SK-N-SH (cell line): ENCODE data around the gene SPRYD4. TPM values are rescaled to one million over a fixed set of nuclear protein-coding genes. Genes with fewer than 3 reads are reported as not detected.

Experiments used
- CTCF ChIA-PET: fragments of 300-600, 350-600 bp; formaldehyde crosslinking; extraction: SDS; loops from one replicate; lab custom pipeline; 2021; lab: Yijun Ruan, JAX
- POLR2A ChIA-PET: fragments of 350-600 bp; sonication (Branson Sonifier 250); formaldehyde crosslinking; extraction: SDS; loops from one replicate; lab custom pipeline; 2020; ENCODE audit warnings: antibody characterized with exemption, inconsistent platforms; lab: Yijun Ruan, JAX
- DNase-seq: peaks from one replicate; pipeline ENCODE4 v3.0.0; 2012
- H2AFZ ChIP-seq: fragments of 200-600 bp; sonication (generic); 2 replicates; pipeline ENCODE4 v1.8.1; 2016; ENCODE audit warnings: antibody characterized with exemption, mild to moderate bottlenecking, low read depth
- H3F3A ChIP-seq: fragments of 200-600 bp; sonication (generic); replicated peaks from 2 replicates; pipeline ENCODE3; 2016; ENCODE audit warnings: antibody characterized with exemption, mild to moderate bottlenecking; ENCODE audit not compliant: insufficient read depth
- H3K27ac ChIP-seq, 2 experiments: fragments of 200-500 bp in 1 of 2; fragments of 200-600 bp in 1 of 2; sonication (Bioruptor generic) in 1 of 2; sonication (generic), shearing (Covaris generic) in 1 of 2; 2 replicates each; pipeline versions ENCODE4 v1.5.1 to v1.6.1; 2014 to 2016; ENCODE audit warnings: low read depth in 2 of 2, inconsistent platforms in 1 of 2, low read length in 1 of 2, mild to moderate bottlenecking in 1 of 2, mixed read lengths in 1 of 2
- H3K27me3 ChIP-seq: fragments of 200-600 bp; sonication (generic), shearing (Covaris generic); 2 replicates; pipeline ENCODE4 v1.6.1; 2016; ENCODE audit warnings: mixed run types; ENCODE audit not compliant: insufficient read depth
- H3K36me3 ChIP-seq, 2 experiments: fragments of 200-500 bp in 1 of 2; fragments of 200-600 bp in 1 of 2; sonication (Bioruptor generic) in 1 of 2; sonication (generic) in 1 of 2; replicated peaks in 1 of 2; 2 replicates each; pipeline versions ENCODE3 to v1.5.1; 2014 to 2016; ENCODE audit warnings: low read length in 1 of 2, mild to moderate bottlenecking in 1 of 2; ENCODE audit not compliant: insufficient read depth in 2 of 2, control insufficient read depth in 1 of 2
- H3K4me1 ChIP-seq, 2 experiments: fragments of 200-500 bp in 1 of 2; fragments of 200-600 bp in 1 of 2; sonication (Bioruptor generic) in 1 of 2; sonication (generic), shearing (Covaris generic) in 1 of 2; 2 replicates each; pipeline versions ENCODE4 v1.5.1 to v1.6.1; 2014 to 2016; ENCODE audit warnings: low read depth in 1 of 2, low read length in 1 of 2, mixed run types in 1 of 2; ENCODE audit not compliant: insufficient read depth in 2 of 2, control insufficient read depth in 1 of 2
- H3K4me2 ChIP-seq: fragments of 200-600 bp; sonication (generic), shearing (Covaris generic); 2 replicates; pipeline ENCODE4 v1.6.1; 2017; ENCODE audit warnings: mixed run types
- H3K4me3 ChIP-seq, 2 experiments: fragments of 200-500 bp in 1 of 2; fragments of 200-600 bp in 1 of 2; sonication (Bioruptor generic) in 1 of 2; sonication (generic), shearing (Covaris generic) in 1 of 2; 2 replicates each; pipeline versions ENCODE4 v1.5.1 to v1.8.1; 2014 to 2016; ENCODE audit warnings: low read depth in 2 of 2, inconsistent platforms in 1 of 2, low read length in 1 of 2, mild to moderate bottlenecking in 1 of 2, mixed read lengths in 1 of 2, moderate library complexity in 1 of 2
- H3K79me2 ChIP-seq: fragments of 200-600 bp; sonication (generic); 2 replicates; pipeline ENCODE4 v1.8.1; 2017; ENCODE audit warnings: mild to moderate bottlenecking; ENCODE audit not compliant: insufficient read depth
- H3K9ac ChIP-seq: fragments of 200-600 bp; sonication (generic); 2 replicates; pipeline ENCODE4 v1.6.1; 2017; ENCODE audit warnings: mixed run types
- H3K9me2 ChIP-seq: fragments of 200-600 bp; sonication (generic); 2 replicates; pipeline ENCODE4 v1.6.1; 2017; ENCODE audit warnings: mixed run types
- H3K9me3 ChIP-seq: fragments of 200-600 bp; sonication (generic); 2 replicates; pipeline ENCODE4 v1.6.1; 2017; ENCODE audit warnings: mixed run types, mild to moderate bottlenecking, moderate library complexity
- H4K20me1 ChIP-seq: fragments of 200-600 bp; sonication (generic); 2 replicates; pipeline ENCODE4 v1.6.1; 2017; ENCODE audit warnings: mild to moderate bottlenecking, mixed run types; ENCODE audit not compliant: insufficient read depth
- CHD2 ChIP-seq: fragments of 150-350 bp; IDR thresholded peaks from 2 replicates; pipeline ENCODE4 v1.6.1; 2018; ENCODE audit warnings: low read length; ENCODE audit not compliant: partially characterized antibody
- EZH2phosphoT487 ChIP-seq: fragments of 200-600 bp; sonication (generic); IDR thresholded peaks from 2 replicates; pipeline ENCODE4 v1.6.1; 2017; ENCODE audit warnings: low read depth, mixed run types, mild to moderate bottlenecking, antibody characterized with exemption, moderate library complexity, borderline replicate concordance
- GATA2 ChIP-seq: sonication (generic); formaldehyde crosslinking; IDR thresholded peaks from 2 replicates; pipeline ENCODE4 v1.5.0; 2020; ENCODE audit warnings: mild to moderate bottlenecking, missing genetic modification reagents
- JUND ChIP-seq: IDR thresholded peaks from 2 replicates; pipeline ENCODE4 v1.4.0; 2012
- MEF2A ChIP-seq: IDR thresholded peaks from 2 replicates; pipeline ENCODE4 v1.4.0; 2012; ENCODE audit warnings: low read depth, borderline replicate concordance
- MXI1 ChIP-seq: IDR thresholded peaks from 2 replicates; pipeline ENCODE4 v1.6.1; 2012; ENCODE audit warnings: mild to moderate bottlenecking, low read depth, low read length, improper control_type of control experiment
- NRF1 ChIP-seq: IDR thresholded peaks from 2 replicates; pipeline ENCODE4 v1.6.1; 2012; ENCODE audit warnings: low read depth, mild to moderate bottlenecking, low read length
- RCOR1 ChIP-seq: fragments of 150-350 bp; IDR thresholded peaks from 2 replicates; pipeline ENCODE4 v1.6.1; 2017; ENCODE audit warnings: antibody characterized with exemption, low read length
- SIN3A ChIP-seq: IDR thresholded peaks from 2 replicates; pipeline ENCODE4 v1.6.1; 2012; ENCODE audit warnings: low read depth, mild to moderate bottlenecking, low read length, moderate library complexity, borderline replicate concordance
- TAF1 ChIP-seq: IDR thresholded peaks from 2 replicates; pipeline ENCODE4 v1.6.1; 2012; ENCODE audit warnings: low read depth, mild to moderate bottlenecking, low read length, moderate library complexity, borderline replicate concordance
- YY1 ChIP-seq: IDR thresholded peaks from 2 replicates; pipeline ENCODE4 v1.4.0; 2012; ENCODE audit warnings: low read depth, mild to moderate bottlenecking
- WGBS: methylation state at CpG from one replicate; pipeline ENCODE4 v1.1.6; 2017; ENCODE audit warnings: low lambda C conversion rate; 5-methylcytosine and 5-hydroxymethylcytosine counted together
- polyA plus RNA-seq, 3 experiments: library from polyadenylated mRNA; depleted of rRNA; stranded (reverse); fragments of >200 nt; gene quantifications; 2 replicates each; pipeline ENCODE4 v1.2.3, GENCODE V29; 2012
- TF ChIP-seq, protein P1 (sequence below): fragments of 200-600 bp; sonication (generic); IDR thresholded peaks from 2 replicates; pipeline ENCODE4 v1.6.1; 2017; ENCODE audit warnings: antibody characterized with exemption, mild to moderate bottlenecking, moderate library complexity
- TF ChIP-seq, protein P2 (sequence below): fragments of 150-350 bp; IDR thresholded peaks from 2 replicates; pipeline ENCODE4 v1.6.1; 2016; ENCODE audit warnings: mild to moderate bottlenecking, low read depth, low read length
- TF ChIP-seq, protein P3 (sequence below): fragments of 150-350 bp; IDR thresholded peaks from 2 replicates; pipeline ENCODE4 v1.6.1; 2017; ENCODE audit warnings: antibody characterized with exemption, low read length, low read depth, borderline replicate concordance

Gene SPRYD4
- polyA plus RNA-seq, 1 of the 3 experiments (the other 2 are of a cell fraction) = 2.6 TPM

DNA sequence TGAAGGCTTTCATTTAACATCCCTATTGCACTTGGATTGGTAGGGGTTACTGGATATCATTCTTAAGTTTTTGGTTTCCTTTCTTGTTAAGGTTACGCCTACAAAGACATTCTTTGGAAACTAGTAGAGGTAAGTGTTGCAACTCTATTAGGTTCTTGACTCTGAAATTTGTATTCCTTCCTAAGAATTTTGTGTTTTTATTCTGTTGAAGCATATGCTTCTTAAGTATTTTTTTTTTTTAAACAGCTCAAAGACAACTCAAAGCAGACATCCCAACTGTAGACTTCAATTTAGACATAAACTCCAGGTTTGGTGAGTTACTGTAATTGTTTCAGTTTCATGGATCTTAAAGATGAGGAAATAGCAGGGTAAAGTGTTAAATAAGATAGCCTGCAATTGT is 52.1 kb downstream of the SPRYD4 start:
- Histone ChIP-seq H3K4me3 (no peak overlapping the region), H3K4me1 (no peaks in the 10 kb centered on the region; a peak in 1 of 4 replicates), H3K9me3 (no peaks in the 10 kb centered on the region), H4K20me1 (no peaks in the 10 kb centered on the region), H2AFZ (peak overlapping the region; percentile 74), H3K27ac (peak overlapping the region in 1 of 2 experiments; percentile 93; a peak in 1 of 4 replicates), H3K27me3 (no peaks in the 10 kb centered on the region), H3K79me2 (peaks cover 37% of the 10 kb centered on the region), H3K9ac (no peak overlapping the region), H3K36me3 (no peaks in the 10 kb centered on the region), H3K9me2 (no peaks in the 10 kb centered on the region), H3K4me2 (no peak overlapping the region), H3F3A (peaks cover 31% of the 10 kb centered on the region)
- ChIA-PET CTCF (interaction anchor here (0.6 to 3.5 kb wide), 8 partner anchors 9 to 751 kb away, joined by 3 to 18 read pairs (median 3); no protein-coding TSS in a partner anchor), POLR2A (no interaction called here)
- no peak for DNase-seq
- TF ChIP-seq SIN3A (no peak), EZH2phosphoT487 (no peak), YY1 (no peak), TAF1 (no peak), GATA2 (CRISPR knock-in tag) (no peak), CHD2 (no peak), RCOR1 (no peak), MEF2A (no peak)
- TF ChIP-seq, protein P1, sequence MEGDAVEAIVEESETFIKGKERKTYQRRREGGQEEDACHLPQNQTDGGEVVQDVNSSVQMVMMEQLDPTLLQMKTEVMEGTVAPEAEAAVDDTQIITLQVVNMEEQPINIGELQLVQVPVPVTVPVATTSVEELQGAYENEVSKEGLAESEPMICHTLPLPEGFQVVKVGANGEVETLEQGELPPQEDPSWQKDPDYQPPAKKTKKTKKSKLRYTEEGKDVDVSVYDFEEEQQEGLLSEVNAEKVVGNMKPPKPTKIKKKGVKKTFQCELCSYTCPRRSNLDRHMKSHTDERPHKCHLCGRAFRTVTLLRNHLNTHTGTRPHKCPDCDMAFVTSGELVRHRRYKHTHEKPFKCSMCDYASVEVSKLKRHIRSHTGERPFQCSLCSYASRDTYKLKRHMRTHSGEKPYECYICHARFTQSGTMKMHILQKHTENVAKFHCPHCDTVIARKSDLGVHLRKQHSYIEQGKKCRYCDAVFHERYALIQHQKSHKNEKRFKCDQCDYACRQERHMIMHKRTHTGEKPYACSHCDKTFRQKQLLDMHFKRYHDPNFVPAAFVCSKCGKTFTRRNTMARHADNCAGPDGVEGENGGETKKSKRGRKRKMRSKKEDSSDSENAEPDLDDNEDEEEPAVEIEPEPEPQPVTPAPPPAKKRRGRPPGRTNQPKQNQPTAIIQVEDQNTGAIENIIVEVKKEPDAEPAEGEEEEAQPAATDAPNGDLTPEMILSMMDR = no peak
- TF ChIP-seq, protein P2, sequence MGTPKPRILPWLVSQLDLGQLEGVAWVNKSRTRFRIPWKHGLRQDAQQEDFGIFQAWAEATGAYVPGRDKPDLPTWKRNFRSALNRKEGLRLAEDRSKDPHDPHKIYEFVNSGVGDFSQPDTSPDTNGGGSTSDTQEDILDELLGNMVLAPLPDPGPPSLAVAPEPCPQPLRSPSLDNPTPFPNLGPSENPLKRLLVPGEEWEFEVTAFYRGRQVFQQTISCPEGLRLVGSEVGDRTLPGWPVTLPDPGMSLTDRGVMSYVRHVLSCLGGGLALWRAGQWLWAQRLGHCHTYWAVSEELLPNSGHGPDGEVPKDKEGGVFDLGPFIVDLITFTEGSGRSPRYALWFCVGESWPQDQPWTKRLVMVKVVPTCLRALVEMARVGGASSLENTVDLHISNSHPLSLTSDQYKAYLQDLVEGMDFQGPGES = no peak
- TF ChIP-seq, protein P3, sequence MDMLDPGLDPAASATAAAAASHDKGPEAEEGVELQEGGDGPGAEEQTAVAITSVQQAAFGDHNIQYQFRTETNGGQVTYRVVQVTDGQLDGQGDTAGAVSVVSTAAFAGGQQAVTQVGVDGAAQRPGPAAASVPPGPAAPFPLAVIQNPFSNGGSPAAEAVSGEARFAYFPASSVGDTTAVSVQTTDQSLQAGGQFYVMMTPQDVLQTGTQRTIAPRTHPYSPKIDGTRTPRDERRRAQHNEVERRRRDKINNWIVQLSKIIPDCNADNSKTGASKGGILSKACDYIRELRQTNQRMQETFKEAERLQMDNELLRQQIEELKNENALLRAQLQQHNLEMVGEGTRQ = no peak
- WGBS = 87% methylated on average over 1 of the region's 1 CpG

DNA sequence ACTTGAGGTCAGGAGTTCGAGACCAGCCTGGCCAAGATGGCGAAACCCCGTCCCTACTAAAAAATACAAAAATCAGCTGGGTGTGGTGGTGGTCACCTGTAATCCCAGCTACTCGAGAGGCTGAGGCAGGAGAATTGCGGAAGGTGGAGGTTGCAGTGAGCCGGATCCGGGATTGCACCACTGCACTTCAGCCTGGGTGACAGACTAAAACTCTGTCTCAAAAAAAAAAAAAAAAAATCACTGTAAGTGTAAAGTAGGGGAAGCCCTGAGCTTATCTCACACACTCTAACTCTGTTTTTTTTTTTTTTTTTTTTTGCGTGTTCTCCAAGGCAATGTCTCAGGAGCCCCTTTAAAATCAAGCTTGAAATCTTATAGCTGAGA is 52.8 kb downstream of the SPRYD4 start:
- peak overlapping the region; percentile 62 to 73 for H3K4me3 ChIP-seq
- WGBS = 63% methylated on average over 8 of the region's 8 CpGs
- ChIA-PET CTCF (interaction anchor here (0.7 to 5.1 kb wide), 8 partner anchors 7 to 366 kb away, joined by 3 to 29 read pairs (median 4); partner anchors contain the start of gene ATP5F1B), POLR2A (interaction anchor here (0.6 to 1.3 kb wide), 2 partner anchors 115 to 139 kb away, joined by 3 to 5 read pairs; no protein-coding TSS in a partner anchor)
- H3K9me2 ChIP-seq = no peaks in the 10 kb centered on the region
- H3K4me1 ChIP-seq = no peaks in the 10 kb centered on the region; a peak in 1 of 4 replicates
- peak overlapping the region; percentile 79 for H3K4me2 ChIP-seq
- peak overlapping the region; percentile 87; the same call in 1 of the 2 replicates for H3K9ac ChIP-seq
- H3F3A ChIP-seq = peaks cover 30% of the 10 kb centered on the region
- H4K20me1 ChIP-seq = no peaks in the 10 kb centered on the region
- no peaks in the 10 kb centered on the region for H3K9me3 ChIP-seq
- peak overlapping the region; percentile 66 to 93 for H3K27ac ChIP-seq
- H2AFZ ChIP-seq = peak overlapping the region; percentile 74
- TF ChIP-seq NRF1 (no peak), GATA2 (CRISPR knock-in tag) (no peak), MXI1 (no peak), JUND (no peak)
- no peak for DNase-seq
- no peaks in the 10 kb centered on the region for H3K36me3 ChIP-seq
- no peaks in the 10 kb centered on the region for H3K27me3 ChIP-seq
- peaks cover 44% of the 10 kb centered on the region for H3K79me2 ChIP-seq
